Activated CD4-positive, alpha-beta T cell treated with anti-CD3 and anti-CD28 coated beads, Interleukin-2, amount 50 U/mL, for 24 hours (primary cell): ENCODE data around the gene ADSS2.
"Not testable (repeated sequence)": the region's sequence is repeated elsewhere in the genome, so short reads cannot be mapped to it uniquely, and the experiment has no call there.

Source experiments
- DNase-seq, 2 donors: peaks; one replicate each; pipeline ENCODE4 v3.0.0-alpha.2; 2020; ENCODE audit warnings: low read depth in 1 of 2, low spot score in 1 of 2

ADSS2 gene

DNA sequence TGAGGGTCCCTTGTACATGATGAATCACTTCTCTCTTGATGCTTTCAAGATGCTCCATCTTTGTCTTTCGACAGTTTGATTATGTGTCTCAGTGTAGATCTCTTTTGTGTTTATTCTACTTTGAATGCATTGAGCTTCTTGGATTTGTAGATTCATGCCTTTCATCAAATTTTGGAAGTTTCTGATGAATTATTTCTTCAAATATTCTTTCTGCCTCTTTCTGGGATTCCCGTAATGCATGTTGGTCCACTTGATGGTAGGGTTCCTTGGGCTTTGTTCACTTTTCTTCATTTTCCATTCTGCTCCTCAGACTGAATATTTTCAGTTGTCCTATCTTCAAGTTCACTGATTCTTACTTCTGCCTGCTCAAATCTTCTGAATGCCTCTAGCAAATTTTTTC is 50.7 kb downstream of the ADSS2 start:
- no peak for DNase-seq

DNA sequence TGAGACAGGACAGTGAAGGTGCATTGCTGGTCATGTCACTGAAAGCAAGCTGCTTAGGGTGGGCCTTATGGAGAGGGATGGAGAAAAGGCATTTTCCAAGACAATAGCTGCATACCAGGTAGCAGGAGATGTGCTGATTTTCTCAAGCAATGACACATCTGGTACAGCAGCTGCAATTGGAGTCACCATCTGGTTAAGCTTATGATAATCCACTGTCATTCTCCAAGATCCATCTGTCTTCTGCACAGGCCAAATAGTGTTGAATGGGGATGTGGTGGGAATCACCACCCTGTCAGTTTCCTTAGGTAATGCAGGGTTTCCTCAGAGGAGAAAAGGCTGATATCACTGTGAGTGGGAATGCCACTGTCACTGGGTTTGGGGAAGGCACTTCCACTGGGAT is 54.6 kb downstream of the ADSS2 start:
- no peak for DNase-seq

DNA sequence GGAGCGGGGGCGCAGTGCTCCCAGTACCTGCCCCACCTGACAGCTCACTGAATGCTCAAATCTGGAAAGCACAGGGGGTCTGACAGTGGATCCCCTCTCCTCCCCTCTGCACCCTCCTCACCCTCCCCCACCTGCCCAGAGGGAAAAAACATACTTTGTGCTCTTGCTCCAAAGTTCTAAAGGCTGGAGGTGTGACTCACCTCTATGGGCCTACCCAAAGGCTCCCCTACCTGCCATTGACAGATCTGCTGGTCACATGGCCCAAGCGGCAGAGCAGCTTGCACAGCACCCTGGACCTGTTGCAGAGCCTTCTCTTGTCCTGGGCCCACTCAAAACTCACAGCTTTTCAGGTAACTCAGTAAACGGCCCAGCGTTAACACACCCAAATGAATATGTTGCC is 55.7 kb downstream of the ADSS2 start:
- no peak for DNase-seq

GRCh38 chr1:244394826-244395765 is 56.6 kb downstream of the ADSS2 start:
- no peak for DNase-seq

DNA sequence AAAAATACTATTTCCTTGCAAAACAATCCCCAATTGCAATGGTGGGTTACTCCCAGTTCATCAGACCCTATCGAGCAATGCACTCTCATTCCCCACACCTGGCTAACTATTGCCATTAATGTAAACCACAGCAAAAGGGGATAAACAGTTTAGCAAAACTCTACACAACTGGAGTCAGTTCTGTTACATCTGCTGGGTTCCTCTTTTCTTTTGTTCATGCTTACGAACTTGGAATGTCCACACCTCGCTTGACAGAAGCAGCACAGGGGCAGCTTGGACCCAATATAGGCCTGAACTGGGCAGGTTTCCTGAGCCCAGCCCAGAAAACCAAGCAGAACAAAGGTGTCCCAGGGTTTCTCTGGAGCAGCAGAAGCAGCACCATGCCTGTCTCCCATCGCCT is 57.4 kb downstream of the ADSS2 start:
- no peak for DNase-seq

DNA sequence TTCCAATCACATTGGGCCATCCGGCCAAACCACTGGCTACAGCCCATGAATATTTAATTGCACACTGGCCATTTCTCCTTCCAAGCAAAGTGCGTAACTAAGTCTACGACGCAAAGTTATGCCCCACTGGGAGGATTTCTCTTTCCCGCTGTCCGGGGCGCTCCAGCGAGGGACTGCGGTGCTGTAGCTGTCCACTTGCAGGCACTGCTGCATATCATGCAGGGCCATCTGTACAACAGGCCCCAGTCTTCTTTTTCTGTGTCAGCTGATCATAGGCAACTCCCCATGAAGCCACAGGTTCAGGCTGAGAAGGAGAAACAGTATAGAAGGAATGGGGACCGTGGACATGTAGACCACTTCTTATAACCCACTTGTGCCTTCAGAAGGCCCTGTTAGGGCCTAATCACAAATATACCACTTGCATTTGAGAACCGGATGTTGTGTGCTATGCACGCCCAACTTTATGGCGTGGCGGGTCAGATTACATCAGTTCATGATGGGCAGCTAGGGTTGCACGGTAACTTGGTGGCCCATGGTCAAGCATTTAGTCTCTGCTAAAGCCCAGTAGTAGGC is 58.0 kb downstream of the ADSS2 start:
- DNase-seq = no peak

- no peak for DNase-seq
These were observed 59.9 kb downstream of the ADSS2 start for GRCh38 chr1:244391761-244392160.

GRCh38 chr1:244388961-244389360 is 62.7 kb downstream of the ADSS2 start:
- DNase-seq = no peak

- DNase-seq = no peak
These were observed 64.3 kb downstream of the ADSS2 start for GRCh38 chr1:244387415-244387814.

GRCh38 chr1:244386595-244386994 is 65.1 kb downstream of the ADSS2 start:
- DNase-seq = no peak

GRCh38 chr1:244384066-244384465 is 67.6 kb downstream of the ADSS2 start:
- DNase-seq = no peak

- DNase-seq = no peak
These were observed 68.3 kb downstream of the ADSS2 start for GRCh38 chr1:244383278-244383884.

DNA sequence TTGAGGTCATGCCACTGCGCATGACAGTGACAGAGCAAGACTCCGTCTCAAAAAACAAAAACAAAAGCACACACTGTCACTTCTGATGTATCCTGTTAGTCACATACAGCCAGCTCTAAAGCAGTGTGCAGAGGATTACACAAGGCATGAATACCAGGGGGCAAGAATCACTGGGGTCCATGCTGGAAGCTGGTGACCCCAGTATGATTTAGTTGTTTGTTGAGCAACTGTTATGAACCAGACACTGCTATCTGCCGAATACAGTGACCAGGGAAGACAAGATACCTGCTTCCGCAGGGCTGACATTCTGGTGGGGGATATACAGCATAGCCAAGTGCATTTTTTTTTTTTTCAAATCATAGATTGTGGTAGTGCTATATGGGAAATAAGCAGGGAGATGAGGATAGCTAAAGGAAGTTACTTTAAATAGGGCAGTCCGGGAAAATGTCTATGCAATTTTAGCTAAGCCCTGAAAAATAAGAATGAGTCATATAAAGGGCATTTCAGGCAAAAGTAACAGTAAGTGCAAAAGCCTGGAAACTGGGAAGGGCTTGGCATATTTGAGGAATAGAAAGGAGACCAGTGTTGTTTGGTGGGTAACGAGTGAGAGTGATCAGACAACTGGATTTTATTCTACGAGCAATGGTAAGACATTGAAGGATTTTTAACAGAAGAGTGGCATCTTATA is 69.7 kb downstream of the ADSS2 start:
- no peak for DNase-seq

DNA sequence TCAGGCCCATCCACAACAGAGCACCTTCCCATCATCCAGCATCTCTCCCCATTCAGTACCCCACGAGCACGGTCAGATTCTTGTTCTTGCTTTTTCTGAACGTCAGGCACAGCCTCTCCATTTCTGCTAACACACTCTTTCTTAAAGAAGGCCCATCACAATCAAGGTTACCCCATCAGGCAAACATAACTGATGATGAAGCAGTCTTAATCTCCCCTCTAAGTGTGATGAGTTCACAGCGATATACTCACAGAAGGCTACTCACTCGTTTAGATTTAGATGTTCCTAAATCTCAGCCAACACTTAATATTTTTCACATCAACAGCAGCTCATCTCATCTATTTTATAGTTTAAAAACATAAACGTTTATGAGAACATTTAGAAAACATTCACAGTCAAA is 75.6 kb downstream of the ADSS2 start:
- no peak for DNase-seq

- no peak for DNase-seq
These were observed 76.7 kb downstream of the ADSS2 start for GRCh38 chr1:244375051-244375450.

DNA sequence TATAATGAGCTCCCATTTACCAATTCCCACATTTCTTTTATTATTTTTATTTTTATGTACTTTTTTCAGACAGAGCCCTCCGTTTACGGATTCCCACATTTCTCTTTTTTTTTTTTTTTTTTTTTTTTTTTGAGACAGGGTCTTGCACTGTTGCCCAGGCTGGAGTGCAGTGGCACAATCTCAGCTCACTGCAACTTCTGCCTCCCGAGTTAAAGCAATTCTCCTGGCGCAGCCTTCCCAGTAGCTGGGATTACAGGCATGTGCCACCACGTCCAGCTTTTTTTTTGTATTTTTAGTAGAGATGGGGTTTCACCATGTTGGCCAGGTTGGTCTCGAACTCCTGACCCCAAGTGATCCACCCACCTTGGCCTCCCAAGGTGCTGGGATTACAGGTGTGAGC is 77.2 kb downstream of the ADSS2 start:
- not testable (repeated sequence) for DNase-seq

- DNase-seq = no peak
These were observed 80.2 kb downstream of the ADSS2 start for GRCh38 chr1:244371242-244372141.

DNA sequence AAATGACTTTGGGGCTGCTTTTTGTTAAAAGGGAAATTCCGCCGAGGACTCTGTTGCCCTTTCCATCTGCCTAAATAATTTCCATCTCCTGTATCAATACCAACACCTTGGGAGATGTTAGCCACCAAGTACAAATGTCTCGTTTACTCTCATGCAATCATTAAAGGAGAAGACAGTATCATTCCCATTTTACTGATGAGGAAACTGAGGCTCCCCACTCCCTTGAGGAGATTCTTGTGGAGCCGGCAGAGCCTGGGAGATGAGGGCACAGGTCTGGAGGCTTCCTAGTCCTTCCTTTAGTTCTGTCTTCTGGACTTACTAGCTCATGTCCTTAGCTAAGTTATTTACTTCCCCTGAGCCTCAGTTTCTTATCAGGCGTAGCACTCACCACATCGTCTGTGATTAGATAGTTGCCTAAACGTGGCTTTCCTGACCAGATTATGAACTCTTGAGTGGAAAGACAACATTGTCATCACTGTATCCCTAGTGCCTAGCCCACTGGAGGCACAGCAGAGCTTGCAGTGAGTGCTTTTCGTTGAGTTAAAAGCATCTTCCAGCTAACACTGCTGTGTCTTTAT is 81.6 kb downstream of the ADSS2 start:
- no peak for DNase-seq

DNA sequence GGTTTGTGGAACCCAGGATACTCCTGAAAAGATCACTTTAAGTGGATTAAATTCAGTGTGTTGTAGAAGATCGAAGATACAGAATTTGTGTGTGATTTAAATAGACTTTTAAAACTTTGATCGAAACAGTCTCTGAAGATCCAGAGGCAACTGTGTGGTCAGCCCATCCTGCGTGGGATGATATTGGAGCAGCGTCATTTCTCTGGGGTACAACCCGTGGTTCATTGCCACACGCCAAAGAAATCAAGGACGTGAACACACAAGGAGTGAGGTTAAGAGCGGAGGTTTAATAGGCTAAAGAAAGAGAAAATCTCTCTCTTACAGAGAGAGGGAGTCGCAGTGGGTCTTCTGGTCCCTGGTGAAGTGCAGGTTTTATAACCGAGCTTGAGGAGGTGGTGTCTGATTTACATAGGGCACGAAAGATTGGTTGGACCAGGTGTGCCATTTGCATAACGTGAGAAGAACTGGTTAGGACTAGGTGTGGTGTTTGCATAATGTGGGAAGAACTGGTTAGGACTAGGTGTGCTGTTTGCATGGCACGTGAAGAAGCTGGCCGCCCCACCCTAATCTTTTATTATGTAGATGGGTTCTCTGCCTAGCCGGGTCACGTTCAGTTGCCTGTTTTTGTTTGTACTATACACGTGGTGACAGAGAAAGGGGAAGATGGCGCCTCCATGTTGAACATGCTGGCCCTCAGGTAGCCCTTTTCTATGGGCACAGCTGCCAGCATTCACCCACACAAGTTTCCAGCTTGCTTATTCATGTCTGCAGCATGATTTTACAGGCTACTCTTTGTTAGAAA is 82.3 kb downstream of the ADSS2 start:
- no peak for DNase-seq

- no peak for DNase-seq
These were observed 83.4 kb downstream of the ADSS2 start for GRCh38 chr1:244368279-244368678.
